PC-3 (cell line): ENCODE data around the gene SIDT2. TPM values are rescaled to one million over a fixed set of nuclear protein-coding genes. Genes with fewer than 3 reads are reported as not detected.

Experiments used
- ATAC-seq: fragments of 200-7000 bp; cut with Tn5 transposase; 2 replicates; pipeline ENCODE4 v1.9.1; 2020; ENCODE audit warnings: mild to moderate bottlenecking, moderate library complexity
- BruUV-seq: library from RNA; stranded (reverse); fragments of 400-500 nt; replicated peaks from 2 replicates; lab custom pipeline; 2021; lab: Mats Ljungman, UMichigan
- CTCF ChIA-PET: fragments of 300-600 bp; sonication (Branson Sonifier 250); formaldehyde crosslinking; loops from one replicate; lab custom pipeline; 2022; ENCODE audit warnings: antibody characterized with exemption; lab: Charles Lee
- POLR2A ChIA-PET: fragments of 300-600 bp; sonication (Branson Sonifier 250); formaldehyde crosslinking; loops from one replicate; lab custom pipeline; 2022; ENCODE audit warnings: antibody characterized with exemption; ENCODE audit not compliant: unreplicated experiment; lab: Charles Lee
- DNase-seq: peaks from one replicate; pipeline ENCODE4 v3.0.0-alpha.2; 2015
- H2AFZ ChIP-seq: fragments of 300-600 bp; sonication (generic); 2 replicates; pipeline ENCODE4 v1.6.0; 2016; ENCODE audit warnings: antibody characterized with exemption, low read length
- H3F3A ChIP-seq: fragments of 300-600 bp; sonication (generic); one replicate; pipeline ENCODE4 v1.6.0; 2017; ENCODE audit warnings: antibody characterized with exemption, low read length, control low read depth, mild to moderate bottlenecking; ENCODE audit not compliant: unreplicated experiment
- H3K27ac ChIP-seq: fragments of 300-600 bp; sonication (generic); 2 replicates; pipeline ENCODE4 v1.5.1; 2016; ENCODE audit warnings: mild to moderate bottlenecking, low read length
- H3K27me3 ChIP-seq: fragments of 300-600 bp; sonication (generic); 2 replicates; pipeline ENCODE4 v1.6.1; 2016; ENCODE audit warnings: low read length, mixed read lengths
- H3K36me3 ChIP-seq: fragments of 300-600 bp; sonication (generic); 2 replicates; pipeline ENCODE4 v1.6.1; 2016; ENCODE audit warnings: low read depth, mixed run types, low read length, mixed read lengths
- H3K4me1 ChIP-seq: fragments of 300-600 bp; sonication (generic); 2 replicates; pipeline ENCODE4 v1.5.1; 2016; ENCODE audit warnings: low read length; ENCODE audit not compliant: insufficient read depth
- H3K4me2 ChIP-seq: fragments of 300-600 bp; sonication (generic); 2 replicates; pipeline ENCODE4 v1.6.0; 2016; ENCODE audit warnings: low read length
- H3K4me3 ChIP-seq: fragments of 300-600 bp; sonication (generic); 2 replicates; pipeline ENCODE4 v1.5.1; 2016; ENCODE audit warnings: mild to moderate bottlenecking, low read length, mixed read lengths
- H3K79me2 ChIP-seq: fragments of 300-600 bp; sonication (generic); 2 replicates; pipeline ENCODE4 v1.6.1; 2017; ENCODE audit warnings: low read length, mixed read lengths
- H3K9ac ChIP-seq: fragments of 300-600 bp; sonication (generic); 2 replicates; pipeline ENCODE4 v1.6.0; 2016; ENCODE audit warnings: mild to moderate bottlenecking, low read length
- H3K9me2 ChIP-seq: fragments of 300-600 bp; sonication (generic); replicated peaks from 2 replicates; pipeline ENCODE4 v1.6.1; 2016; ENCODE audit warnings: mixed run types, low read length, mixed read lengths
- H3K9me3 ChIP-seq: fragments of 300-600 bp; sonication (generic); 2 replicates; pipeline ENCODE4 v1.6.1; 2016; ENCODE audit warnings: low read length, mixed read lengths
- H4K20me1 ChIP-seq: fragments of 300-600 bp; sonication (generic); 2 replicates; pipeline ENCODE4 v1.6.1; 2016; ENCODE audit warnings: low read length, mixed read lengths
- CTCF ChIP-seq: fragments of 300-600 bp; sonication (generic); conservative IDR thresholded peaks from 2 replicates; pipeline ENCODE4 v1.5.1; 2017; ENCODE audit warnings: antibody characterized with exemption, low read depth, mild to moderate bottlenecking, low read length
- EZH2 ChIP-seq: fragments of 300-600 bp; sonication (generic); IDR thresholded peaks from one replicate; pipeline ENCODE4 v1.6.1; 2017; ENCODE audit warnings: antibody characterized with exemption, mild to moderate bottlenecking, low read length; ENCODE audit not compliant: unreplicated experiment
- EZH2phosphoT487 ChIP-seq: fragments of 300-600 bp; sonication (generic); IDR thresholded peaks from 2 replicates; pipeline ENCODE4 v1.6.1; 2018; ENCODE audit warnings: mild to moderate bottlenecking, antibody characterized with exemption, low read length, borderline replicate concordance
- intact Hi-C: fragments of 100-400 bp; cut with micrococcal nuclease; formaldehyde crosslinking; loops from 2 replicates; pipeline ENCODE4 v1.9.0; 2023
- total RNA-seq: library from RNA; depleted of rRNA; stranded (reverse); fragments of >200 nt; gene quantifications from 2 replicates; pipeline ENCODE4 v1.2.3, GENCODE V29; 2014

SIDT2 gene
- total RNA-seq, 1 experiment from 2014 or later = 13.6 TPM

DNA sequence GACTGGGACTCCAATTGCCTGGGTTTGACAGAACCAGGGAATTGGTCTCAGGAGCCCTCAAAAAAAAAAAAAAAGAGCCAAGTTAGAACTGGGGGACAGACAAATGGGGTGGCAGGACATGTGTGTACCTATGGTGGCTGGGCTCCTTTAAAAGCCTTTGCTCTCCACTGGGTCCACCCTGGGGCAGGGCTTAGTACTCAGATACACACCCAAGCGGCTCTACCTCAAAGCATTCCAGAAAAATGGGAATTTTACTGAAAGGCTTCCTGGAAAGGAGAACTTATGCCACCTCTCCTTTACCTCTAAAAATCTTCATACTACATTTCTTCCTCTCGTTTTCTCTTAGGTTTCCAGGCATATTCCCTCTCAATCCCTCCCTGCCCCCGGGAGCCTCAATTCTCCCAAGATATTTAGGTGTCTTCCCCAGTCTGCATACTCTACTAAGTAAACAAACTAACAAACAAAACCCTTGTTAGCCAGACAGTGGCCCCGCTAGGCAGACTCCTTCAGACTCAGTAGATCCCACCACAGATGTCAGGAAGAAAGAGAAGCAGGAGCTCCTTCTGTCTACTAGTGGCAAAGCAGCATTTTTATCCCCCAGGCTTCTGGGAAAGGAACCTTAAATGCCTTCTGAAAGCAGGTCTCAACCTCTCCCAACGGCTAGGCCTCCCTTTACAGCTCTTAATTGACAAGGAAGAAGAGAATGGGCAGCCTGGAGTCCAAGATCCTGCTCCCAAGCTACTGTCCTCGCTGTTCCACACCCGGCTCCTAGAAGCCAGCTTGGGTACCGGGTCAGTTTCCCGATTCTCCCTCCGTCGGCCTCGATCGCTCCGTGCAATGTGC, 52.7 kb downstream of the SIDT2 start:
- H3K4me3 ChIP-seq = peak overlapping the region; percentile 86
- H3F3A ChIP-seq = no peaks in the 10 kb centered on the region
- no peaks in the 10 kb centered on the region for H3K27me3 ChIP-seq
- ATAC-seq (peak; percentile 34), DNase-seq (peak; percentile 46)
- no peaks in the 10 kb centered on the region for H4K20me1 ChIP-seq
- H3K9ac ChIP-seq = peak overlapping the region; percentile 82
- intact Hi-C loops = loop anchor here (2.0 to 10.0 kb wide), 2 partner anchors 52 to 376 kb away; partner anchors contain the start of gene SIDT2
- H3K9me3 ChIP-seq = no peaks in the 10 kb centered on the region
- H3K36me3 ChIP-seq = peaks cover 12% of the 10 kb centered on the region; the same call in 1 of the 2 replicates
- H3K4me1 ChIP-seq = peaks cover 23% of the 10 kb centered on the region
- POLR2A ChIA-PET = no interaction called here
- no peak for TF ChIP-seq EZH2phosphoT487
- no peak for TF ChIP-seq CTCF
- no peak for TF ChIP-seq EZH2
- peaks cover 36% of the 10 kb centered on the region for H3K79me2 ChIP-seq
- CTCF ChIA-PET = interaction anchor here (0.6 to 1.1 kb wide), 3 partner anchors 53 to 137 kb away, joined by 3 read pairs; partner anchors contain the start of gene SIDT2
- BruUV-seq = TSS peak; percentile 47
- H3K27ac ChIP-seq = peak overlapping the region; percentile 0
- H2AFZ ChIP-seq = peak overlapping the region; percentile 97
- H3K9me2 ChIP-seq = no peaks in the 10 kb centered on the region
- H3K4me2 ChIP-seq = peak overlapping the region; percentile 88

DNA sequence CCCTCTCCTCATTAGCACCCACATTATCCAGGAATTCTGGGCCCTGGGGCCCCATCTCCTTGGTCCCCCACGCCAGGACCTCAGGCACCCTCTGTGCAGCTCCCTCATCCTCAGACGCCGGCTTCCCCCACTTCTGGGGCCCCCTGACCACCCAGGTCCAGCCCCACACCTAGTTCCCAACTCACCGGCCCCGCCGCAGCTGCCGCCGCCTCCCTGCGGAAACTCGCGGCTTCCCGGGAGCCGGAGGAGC, 53.2 kb downstream of the SIDT2 start, which contains the start of gene PCSK7:
TSS of gene PCSK7 (minus strand) at position 232 of the 250 bp plus-strand sequence. CDS start 2,229 bp downstream, outside the sequence.
- H2AFZ ChIP-seq = peak within 1 kb of the TSS; percentile 97
- CTCF ChIA-PET = interaction anchor here (0.6 to 1.1 kb wide), 2 partner anchors 53 to 125 kb away, joined by 3 read pairs; partner anchors contain the start of gene SIDT2
- H3K27me3 ChIP-seq = no peaks in the 10 kb centered on the region
- H4K20me1 ChIP-seq = no peaks in the 10 kb centered on the region
- intact Hi-C loops = loop anchor here (2.0 to 10.0 kb wide), 2 partner anchors 53 to 377 kb away; partner anchors contain the start of gene SIDT2
- no peak for TF ChIP-seq EZH2phosphoT487
- no peak for TF ChIP-seq CTCF
- TF ChIP-seq EZH2 = no peak
- peak within 1 kb of the TSS; percentile 82 for H3K9ac ChIP-seq
- ATAC-seq (no peak), DNase-seq (peak; percentile 73)
- H3K36me3 ChIP-seq = peaks cover 12% of the 10 kb centered on the region; the same call in 1 of the 2 replicates
- H3K27ac ChIP-seq = peak within 1 kb of the TSS; percentile 25
- H3K9me3 ChIP-seq = no peaks in the 10 kb centered on the region
- BruUV-seq = no TSS peak
- peak within 1 kb of the TSS; percentile 86 for H3K4me3 ChIP-seq
- H3K9me2 ChIP-seq = no peaks in the 10 kb centered on the region
- H3K4me1 ChIP-seq = peaks cover 23% of the 10 kb centered on the region
- POLR2A ChIA-PET = no interaction called here
- H3K79me2 ChIP-seq = peaks cover 36% of the 10 kb centered on the region
- H3K4me2 ChIP-seq = peak within 1 kb of the TSS; percentile 99
- no peaks in the 10 kb centered on the region for H3F3A ChIP-seq
